Esophagus squamous epithelium (tissue), 5 donors: Measurements from ENCODE around the gene SNTB2. TPM values are rescaled to one million over a fixed set of nuclear protein-coding genes. Genes with fewer than 3 reads are reported as not detected.
A peak's percentile ranks its signal among the peaks of the same experiment; 100 is the strongest.

Experiments used
- DNase-seq: peaks from one replicate; lab custom pipeline; 2025; lab: John Stamatoyannopoulos, UW
- H3K27ac ChIP-seq, 4 donors: fragments of 200-600 bp; sonication (generic); one replicate each; pipeline ENCODE4 v1.5.1; 2016 to 2019; ENCODE audit warnings: mild to moderate bottlenecking in 1 of 4
- H3K27me3 ChIP-seq, 4 donors: fragments of 200-600 bp; sonication (generic); 1 replicate in 3 of 4; 2 replicates in 1 of 4; pipeline versions ENCODE4 v1.5.1 to v1.6.0; 2017 to 2021; ENCODE audit warnings: antibody characterized with exemption in 1 of 4
- H3K36me3 ChIP-seq, 3 donors: fragments of 200-600 bp; sonication (generic); one replicate each; pipeline ENCODE4 v1.5.1; 2016 to 2019
- H3K4me1 ChIP-seq, 3 donors: fragments of 200-600 bp; sonication (generic); one replicate each; pipeline ENCODE4 v1.5.1; 2017 to 2019
- H3K4me3 ChIP-seq, 4 donors: fragments of 200-600 bp; sonication (generic); 1 replicate in 3 of 4; 2 replicates in 1 of 4; pipeline ENCODE4 v1.5.1; 2016 to 2019; ENCODE audit warnings: mild to moderate bottlenecking in 2 of 4, moderate library complexity in 1 of 4
- H3K9me3 ChIP-seq, 3 donors: fragments of 200-600 bp; sonication (generic); one replicate each; pipeline ENCODE4 v1.5.1; 2016 to 2019
- CTCF ChIP-seq, 6 experiments: fragments of 450-650 bp in 4 of 6; fragments of 200-600 bp in 2 of 6; sonication (generic) in 2 of 6; IDR thresholded peaks; one replicate each; pipeline ENCODE4 v1.5.1; 2016 to 2019; ENCODE audit warnings: antibody characterized with exemption in 6 of 6, mild to moderate bottlenecking in 4 of 6, moderate library complexity in 4 of 6
- POLR2A ChIP-seq, 4 donors: fragments of 450-650 bp; IDR thresholded peaks; one replicate each; pipeline ENCODE4 v1.6.1; 2017; ENCODE audit warnings: antibody characterized with exemption in 4 of 4, mild to moderate bottlenecking in 4 of 4, moderate library complexity in 3 of 4
- WGBS, 2 donors: methylation state at CpG; one replicate each; pipeline ENCODE4 v1.1.5; 2018; 5-methylcytosine and 5-hydroxymethylcytosine counted together
- intact Hi-C: fragments of 100-400 bp; cut with DNase I; formaldehyde crosslinking; loops from one replicate; pipeline ENCODE4 v1.15.0; 2022
- total RNA-seq, 4 donors: library from RNA; depleted of rRNA; stranded (reverse); fragments of >200 nt; gene quantifications; one replicate each; pipeline ENCODE4 v1.1.0, GENCODE V29; 2016
- donor health status: DM: yes; HTN: yes; CAD: no.

The SNTB2 gene
- total RNA-seq, 4 donors from 2014 or later = 25.5 to 49.6 (median 25.9) TPM

- H3K36me3 ChIP-seq = no peaks in the 10 kb centered on the region
- peaks cover 21 to 73% (median 36%) of the 10 kb centered on the region in 3 donors for H3K4me1 ChIP-seq
- no peak overlapping the region for H3K4me3 ChIP-seq
- H3K9me3 ChIP-seq = no peaks in the 10 kb centered on the region
- peak overlapping the region; percentile 41 to 81 (median 60) for H3K27ac ChIP-seq
- intact Hi-C loops = no loop called here
- no peaks in the 10 kb centered on the region for H3K27me3 ChIP-seq
- DNase-seq = no peak
- WGBS, 2 donors = 8 to 11% methylated on average over 6 of the region's 6 CpGs
- TF ChIP-seq CTCF (IDR thresholded peaks at IDR 0.05) (no peak), POLR2A (IDR thresholded peaks at IDR 0.05) (no peak)
Measured at GRCh38 chr16:69179328-69180010, 7.5 kb upstream of the SNTB2 start.

GRCh38 chr16:69180011-69180338, 7.0 kb upstream of the SNTB2 start:
- intact Hi-C loops = no loop called here

GRCh38 chr16:69182730-69183416, 4.1 kb upstream of the SNTB2 start:
- peak overlapping the region; percentile 1 to 36 (median 30) for H3K27ac ChIP-seq
- no peaks in the 10 kb centered on the region for H3K9me3 ChIP-seq
- 30 to 31% methylated on average over 10 of the region's 10 CpGs for WGBS, 2 donors
- peaks cover 28 to 80% (median 39%) of the 10 kb centered on the region in 3 donors for H3K4me1 ChIP-seq
- no peak for TF ChIP-seq CTCF (IDR thresholded peaks at IDR 0.05)
- TF ChIP-seq POLR2A (IDR thresholded peaks at IDR 0.05) = no peak
- intact Hi-C loops = no loop called here
- no peaks in the 10 kb centered on the region for H3K36me3 ChIP-seq
- H3K4me3 ChIP-seq = no peak overlapping the region
- H3K27me3 ChIP-seq = no peaks in the 10 kb centered on the region
- DNase-seq = no peak

More at GRCh38 chr16:69180011-69180338, 7.0 kb upstream of the SNTB2 start:
- H3K9me3 ChIP-seq = no peaks in the 10 kb centered on the region
- TF ChIP-seq CTCF (IDR thresholded peaks at IDR 0.05) = no peak
- no peak for TF ChIP-seq POLR2A (IDR thresholded peaks at IDR 0.05)
- DNase-seq = no peak
- H3K4me3 ChIP-seq = no peak overlapping the region
- no peaks in the 10 kb centered on the region for H3K36me3 ChIP-seq
- H3K27ac ChIP-seq = peak overlapping the region; percentile 43 to 81 (median 70)
- peaks cover 21 to 74% (median 35%) of the 10 kb centered on the region in 3 donors for H3K4me1 ChIP-seq
- H3K27me3 ChIP-seq = no peaks in the 10 kb centered on the region

- no peaks in the 10 kb centered on the region for H3K27me3 ChIP-seq
- intact Hi-C loops = no loop called here
- TF ChIP-seq POLR2A (IDR thresholded peaks at IDR 0.05) = peak in 1 of 4 donors; percentile 23
- TF ChIP-seq CTCF (IDR thresholded peaks at IDR 0.05) = no peak
- no peaks in the 10 kb centered on the region for H3K9me3 ChIP-seq
- H3K4me3 ChIP-seq = peak overlapping the region; percentile 72 to 91 (median 78)
- peak overlapping the region; percentile 88 to 99 (median 98) for H3K27ac ChIP-seq
- no peak for DNase-seq
- H3K4me1 ChIP-seq = peaks cover 8 to 89% (median 43%) of the 10 kb centered on the region in 3 donors
- 0% methylated on average over 3 to 17 of the region's 76 CpGs for WGBS, 2 donors
- H3K36me3 ChIP-seq = no peaks in the 10 kb centered on the region
Measured at GRCh38 chr16:69187446-69188235, 677 bp downstream of the SNTB2 start.

GRCh38 chr16:69188236-69188549, 1.2 kb downstream of the SNTB2 start:
- intact Hi-C loops = no loop called here
- TF ChIP-seq CTCF (IDR thresholded peaks at IDR 0.05) (no peak), POLR2A (IDR thresholded peaks at IDR 0.05) (no peak)
- H3K4me1 ChIP-seq = peaks cover 7 to 88% (median 37%) of the 10 kb centered on the region in 3 donors

More at GRCh38 chr16:69188236-69188549, 1.2 kb downstream of the SNTB2 start:
- H3K27ac ChIP-seq = peak overlapping the region; percentile 88 to 99 (median 98)
- DNase-seq = no peak
- H3K4me3 ChIP-seq = peak overlapping the region; percentile 72 to 91 (median 78)
- no peaks in the 10 kb centered on the region for H3K27me3 ChIP-seq
- 0 to 2% methylated on average over 5 of the region's 5 CpGs for WGBS, 2 donors
- H3K9me3 ChIP-seq = no peaks in the 10 kb centered on the region
- no peaks in the 10 kb centered on the region for H3K36me3 ChIP-seq
